Measurements from ENCODE around the gene ANO10. TPM values are rescaled to one million over a fixed set of nuclear protein-coding genes. Genes with fewer than 3 reads are reported as not detected.

The ANO10 gene
- total RNA-seq, 1 donor from 2014 or later: 32.8 TPM

DNA sequence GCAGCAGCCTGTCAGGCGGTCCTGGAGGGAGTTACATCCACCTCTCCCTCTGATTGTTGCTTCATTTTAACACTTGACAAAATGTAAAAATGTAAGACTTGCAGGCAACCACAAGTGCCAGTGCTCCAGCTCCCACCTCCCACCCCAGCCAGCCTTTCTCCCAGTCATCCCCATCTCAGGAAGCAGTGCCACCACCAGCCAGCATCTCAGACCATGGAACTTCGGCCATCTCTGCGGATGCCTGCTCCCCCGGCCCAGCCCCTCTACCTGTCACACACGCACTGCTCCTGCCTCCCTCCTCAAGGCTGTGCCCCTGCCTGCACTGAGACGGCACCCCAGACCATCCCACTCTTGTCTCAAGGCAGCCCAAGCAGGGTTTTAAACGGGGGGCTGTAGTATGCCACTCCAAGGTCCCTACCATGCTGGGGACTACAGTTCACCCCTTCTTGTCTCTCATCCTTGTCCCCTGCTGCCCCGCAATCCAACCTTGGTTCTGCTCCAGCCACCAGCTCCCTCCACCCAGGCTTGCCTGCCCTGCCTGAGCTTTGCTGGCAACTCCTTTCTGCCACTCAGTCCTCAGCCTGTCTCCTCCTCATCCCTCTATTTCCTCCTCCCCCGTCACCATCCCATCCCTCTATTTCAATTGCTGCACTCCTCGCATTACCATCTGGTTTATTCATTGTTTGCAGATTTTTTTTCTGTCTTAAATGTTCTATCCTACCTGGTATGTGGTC lies 249.6 kb downstream of the ANO10 start:
- H3K9me3 Mint-ChIP-seq (ENCODE audit: unreplicated experiment): no peaks in the 10 kb centered on the region
- H3K36me3 Mint-ChIP-seq (ENCODE audit: unreplicated experiment): no peaks in the 10 kb centered on the region
- H3K27ac Mint-ChIP-seq (ENCODE audit: unreplicated experiment): no peak overlapping the region
- TF ChIP-seq, protein P1, sequence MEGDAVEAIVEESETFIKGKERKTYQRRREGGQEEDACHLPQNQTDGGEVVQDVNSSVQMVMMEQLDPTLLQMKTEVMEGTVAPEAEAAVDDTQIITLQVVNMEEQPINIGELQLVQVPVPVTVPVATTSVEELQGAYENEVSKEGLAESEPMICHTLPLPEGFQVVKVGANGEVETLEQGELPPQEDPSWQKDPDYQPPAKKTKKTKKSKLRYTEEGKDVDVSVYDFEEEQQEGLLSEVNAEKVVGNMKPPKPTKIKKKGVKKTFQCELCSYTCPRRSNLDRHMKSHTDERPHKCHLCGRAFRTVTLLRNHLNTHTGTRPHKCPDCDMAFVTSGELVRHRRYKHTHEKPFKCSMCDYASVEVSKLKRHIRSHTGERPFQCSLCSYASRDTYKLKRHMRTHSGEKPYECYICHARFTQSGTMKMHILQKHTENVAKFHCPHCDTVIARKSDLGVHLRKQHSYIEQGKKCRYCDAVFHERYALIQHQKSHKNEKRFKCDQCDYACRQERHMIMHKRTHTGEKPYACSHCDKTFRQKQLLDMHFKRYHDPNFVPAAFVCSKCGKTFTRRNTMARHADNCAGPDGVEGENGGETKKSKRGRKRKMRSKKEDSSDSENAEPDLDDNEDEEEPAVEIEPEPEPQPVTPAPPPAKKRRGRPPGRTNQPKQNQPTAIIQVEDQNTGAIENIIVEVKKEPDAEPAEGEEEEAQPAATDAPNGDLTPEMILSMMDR (IDR thresholded peaks at IDR 0.05): no peak
- H3K27me3 Mint-ChIP-seq (ENCODE audit: unreplicated experiment): no peaks in the 10 kb centered on the region
- no peaks in the 10 kb centered on the region for H3K4me1 Mint-ChIP-seq (ENCODE audit: unreplicated experiment)
- DNase-seq (ENCODE audit: extremely low spot score, unreplicated experiment): no peak
- H3K4me3 Mint-ChIP-seq (ENCODE audit: unreplicated experiment): no peak overlapping the region

GRCh38 chr3:43371494-43371893 lies 250.3 kb downstream of the ANO10 start:
- H3K27ac Mint-ChIP-seq (ENCODE audit: unreplicated experiment): no peak overlapping the region
- no peak for DNase-seq (ENCODE audit: extremely low spot score, unreplicated experiment)
- no peaks in the 10 kb centered on the region for H3K4me1 Mint-ChIP-seq (ENCODE audit: unreplicated experiment)
- TF ChIP-seq, protein P1 (IDR thresholded peaks at IDR 0.05): no peak
- no peaks in the 10 kb centered on the region for H3K27me3 Mint-ChIP-seq (ENCODE audit: unreplicated experiment)
- peaks cover 1% of the 10 kb centered on the region for H3K36me3 Mint-ChIP-seq (ENCODE audit: unreplicated experiment)
- no peaks in the 10 kb centered on the region for H3K9me3 Mint-ChIP-seq (ENCODE audit: unreplicated experiment)
- H3K4me3 Mint-ChIP-seq (ENCODE audit: unreplicated experiment): no peak overlapping the region

DNA sequence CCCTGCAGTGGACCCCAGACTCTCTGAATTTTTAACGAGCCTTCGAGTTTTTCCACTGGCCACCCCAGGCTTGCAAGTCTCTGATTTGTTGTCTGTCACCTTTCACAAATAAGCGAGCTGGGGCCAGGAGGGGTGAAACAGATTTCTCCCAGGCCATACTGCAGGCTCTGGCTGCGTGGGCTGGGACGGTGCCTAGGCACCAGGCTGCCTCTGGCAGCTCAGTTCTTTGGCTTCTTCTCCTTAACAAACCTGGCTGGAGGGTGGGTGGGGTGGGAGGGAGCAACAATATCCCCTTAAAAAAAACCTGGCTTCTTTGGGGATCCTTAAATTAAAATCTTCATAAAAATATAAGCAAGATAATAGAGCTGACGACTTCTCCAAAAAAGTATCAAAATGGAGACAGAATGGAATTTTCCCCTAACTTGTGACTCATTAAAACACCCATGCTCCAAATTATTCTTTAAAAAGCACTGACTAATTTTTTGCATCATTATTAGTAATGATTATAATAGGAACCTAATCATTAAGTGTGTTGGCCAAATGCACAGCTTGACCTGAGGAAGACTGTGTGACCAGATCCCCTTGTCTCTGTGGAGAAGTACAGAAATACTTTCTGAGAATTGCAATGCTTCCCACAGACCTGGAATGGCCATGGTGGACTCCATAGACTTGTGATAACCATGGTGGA lies 251.4 kb downstream of the ANO10 start:
- no peak for DNase-seq (ENCODE audit: extremely low spot score, unreplicated experiment)
- TF ChIP-seq, protein P1 (IDR thresholded peaks at IDR 0.05): no peak
- H3K4me1 Mint-ChIP-seq (ENCODE audit: unreplicated experiment): no peaks in the 10 kb centered on the region
- H3K27ac Mint-ChIP-seq (ENCODE audit: unreplicated experiment): no peak overlapping the region
- no peaks in the 10 kb centered on the region for H3K27me3 Mint-ChIP-seq (ENCODE audit: unreplicated experiment)
- no peak overlapping the region for H3K4me3 Mint-ChIP-seq (ENCODE audit: unreplicated experiment)
- H3K9me3 Mint-ChIP-seq (ENCODE audit: unreplicated experiment): no peaks in the 10 kb centered on the region
- H3K36me3 Mint-ChIP-seq (ENCODE audit: unreplicated experiment): peaks cover 8% of the 10 kb centered on the region

GRCh38 chr3:43369404-43370292 lies 252.2 kb downstream of the ANO10 start:
- H3K36me3 Mint-ChIP-seq (ENCODE audit: unreplicated experiment): peaks cover 8% of the 10 kb centered on the region
- no peaks in the 10 kb centered on the region for H3K27me3 Mint-ChIP-seq (ENCODE audit: unreplicated experiment)
- no peaks in the 10 kb centered on the region for H3K9me3 Mint-ChIP-seq (ENCODE audit: unreplicated experiment)
- no peaks in the 10 kb centered on the region for H3K4me1 Mint-ChIP-seq (ENCODE audit: unreplicated experiment)
- H3K4me3 Mint-ChIP-seq (ENCODE audit: unreplicated experiment): no peak overlapping the region
- DNase-seq (ENCODE audit: extremely low spot score, unreplicated experiment): no peak
- TF ChIP-seq, protein P1 (IDR thresholded peaks at IDR 0.05): no peak
- no peak overlapping the region for H3K27ac Mint-ChIP-seq (ENCODE audit: unreplicated experiment)
